Lung (tissue), 12 donors: ENCODE measurements around the gene BCAR1. TPM values are rescaled to one million over a fixed set of nuclear protein-coding genes. Genes with fewer than 3 reads are reported as not detected.

Experiments used
- ATAC-seq: fragments of 200-7000 bp; cut with Tn5 transposase; one replicate; pipeline ENCODE4 v1.9.1; 2020; ENCODE audit warnings: moderate number of reproducible peaks; ENCODE audit not compliant: insufficient read depth, low FRiP score
- DNase-seq, 3 donors: peaks; one replicate each; pipeline ENCODE4 v3.0.0-alpha.2; 2013 to 2017
- H3K27ac ChIP-seq, 2 donors: one replicate each; pipeline ENCODE4 v1.5.1; 2013; ENCODE audit warnings: mild to moderate bottlenecking in 2 of 2, moderate library complexity in 2 of 2, control low read depth in 1 of 2, inconsistent platforms in 1 of 2, low read depth in 1 of 2, low read length in 1 of 2
- H3K27me3 ChIP-seq, 3 donors: one replicate each; pipeline ENCODE4 v1.5.1; 2013; ENCODE audit warnings: low read length in 2 of 3; ENCODE audit not compliant: control insufficient read depth in 3 of 3, insufficient read depth in 3 of 3
- H3K36me3 ChIP-seq, 4 donors: one replicate each; pipeline ENCODE4 v1.5.1; 2013; ENCODE audit warnings: low read length in 4 of 4, mild to moderate bottlenecking in 1 of 4, moderate library complexity in 1 of 4; ENCODE audit not compliant: control insufficient read depth in 4 of 4, insufficient read depth in 4 of 4
- H3K4me1 ChIP-seq, 5 donors: one replicate each; pipeline ENCODE4 v1.5.1; 2013; ENCODE audit warnings: low read length in 5 of 5, mild to moderate bottlenecking in 2 of 5, moderate library complexity in 1 of 5; ENCODE audit not compliant: control insufficient read depth in 5 of 5, insufficient read depth in 5 of 5
- H3K4me3 ChIP-seq: one replicate; pipeline ENCODE4 v1.5.1; 2013; ENCODE audit warnings: mild to moderate bottlenecking, control low read depth, moderate library complexity
- H3K9ac ChIP-seq, 2 donors: one replicate each; pipeline ENCODE4 v1.5.1; 2013; ENCODE audit warnings: low read length in 2 of 2, control low read depth in 1 of 2; ENCODE audit not compliant: insufficient read depth in 1 of 2
- H3K9me3 ChIP-seq, 4 donors: one replicate each; pipeline ENCODE4 v1.5.1; 2013; ENCODE audit warnings: low read length in 3 of 4, mild to moderate bottlenecking in 1 of 4, moderate library complexity in 1 of 4; ENCODE audit not compliant: control insufficient read depth in 4 of 4, insufficient read depth in 3 of 4
- WGBS, 2 donors: extraction: QIAGEN DNeasy Blood & Tissue Kit; methylation state at CpG; one replicate each; pipeline ENCODE4 v1.1.7; 2013; 5-methylcytosine and 5-hydroxymethylcytosine counted together
- polyA plus RNA-seq, 2 donors: library from polyadenylated mRNA; stranded (reverse); fragments of 200-250 nt; gene quantifications; one replicate each; pipeline ENCODE4 v1.2.1, GENCODE V29; 2013
- total RNA-seq, 2 donors: library from RNA; depleted of rRNA in 1 of 2; stranded (reverse); fragments of >200 nt in 1 of 2; gene quantifications; one replicate each; pipeline ENCODE4 v1.2.1, GENCODE V29; 2014 to 2021
- TF ChIP-seq, protein P1 (sequence below): IDR thresholded peaks from 2 replicates; pipeline ENCODE4 v1.5.1; 2012; ENCODE audit warnings: mild to moderate bottlenecking; ENCODE audit errors: control extremely low read depth, extremely low read depth
- donor health status: control.
- donor health status: control.
- donor health status: Bipolar disorder and iron deficiency.
- donor health status: healthy.
- donor health status: DM: yes; HTN: yes; CAD: no.

BCAR1 gene
- total and polyA plus RNA-seq, 4 donors, result 37.5 to 70.7 (median 49.9) TPM

DNA sequence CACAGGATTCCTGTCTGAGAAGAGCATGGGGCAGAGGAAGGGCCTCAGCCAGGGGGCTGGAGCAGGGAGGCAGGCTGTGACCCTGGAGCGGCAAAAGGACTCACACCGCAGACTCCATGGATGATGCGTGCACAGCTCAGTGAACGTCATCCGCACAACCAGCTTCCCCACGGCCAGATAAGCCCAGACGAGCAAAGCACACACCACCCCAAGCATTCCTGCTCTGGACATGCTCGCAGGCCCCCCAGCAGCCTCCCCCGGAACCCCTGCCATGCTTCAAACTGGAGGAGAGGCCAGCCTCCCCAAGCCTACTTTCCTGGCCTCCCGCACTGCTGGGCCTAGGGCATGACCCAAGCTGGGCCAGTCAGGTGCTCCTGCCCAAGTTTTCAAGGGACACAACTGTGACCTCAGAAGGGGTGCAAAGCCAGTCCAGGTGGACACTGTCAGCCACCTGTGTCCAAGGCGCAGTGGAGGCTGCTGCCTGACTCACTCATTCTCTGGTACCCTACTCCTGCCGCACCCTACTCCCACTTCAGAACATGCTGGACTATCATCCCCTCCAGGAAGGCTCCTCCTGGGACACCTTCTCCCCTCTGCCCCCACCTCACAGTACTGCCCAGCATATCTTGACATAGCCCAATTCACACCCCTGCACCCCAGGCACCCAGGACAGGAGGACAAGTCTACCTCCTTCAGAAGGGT lies 4.8 kb downstream of the BCAR1 start:
- no peak for DNase-seq
- no peak overlapping the region for H3K9ac ChIP-seq
- peak overlapping the region; percentile 78 to 82 for H3K27ac ChIP-seq
- peaks cover 15 to 56% (median 50%) of the 10 kb centered on the region in 5 donors for H3K4me1 ChIP-seq
- H3K9me3 ChIP-seq, result peaks cover 0 to 1% (median 0%) of the 10 kb centered on the region in 4 donors
- no peaks in the 10 kb centered on the region for H3K27me3 ChIP-seq
- no peak for ATAC-seq
- H3K36me3 ChIP-seq, result peaks cover 0 to 12% (median under 1%) of the 10 kb centered on the region in 4 donors
- H3K4me3 ChIP-seq, result no peak overlapping the region
- WGBS, 2 donors, result 86 to 91% methylated on average over 12 of the region's 12 CpGs
- TF ChIP-seq, protein P1, sequence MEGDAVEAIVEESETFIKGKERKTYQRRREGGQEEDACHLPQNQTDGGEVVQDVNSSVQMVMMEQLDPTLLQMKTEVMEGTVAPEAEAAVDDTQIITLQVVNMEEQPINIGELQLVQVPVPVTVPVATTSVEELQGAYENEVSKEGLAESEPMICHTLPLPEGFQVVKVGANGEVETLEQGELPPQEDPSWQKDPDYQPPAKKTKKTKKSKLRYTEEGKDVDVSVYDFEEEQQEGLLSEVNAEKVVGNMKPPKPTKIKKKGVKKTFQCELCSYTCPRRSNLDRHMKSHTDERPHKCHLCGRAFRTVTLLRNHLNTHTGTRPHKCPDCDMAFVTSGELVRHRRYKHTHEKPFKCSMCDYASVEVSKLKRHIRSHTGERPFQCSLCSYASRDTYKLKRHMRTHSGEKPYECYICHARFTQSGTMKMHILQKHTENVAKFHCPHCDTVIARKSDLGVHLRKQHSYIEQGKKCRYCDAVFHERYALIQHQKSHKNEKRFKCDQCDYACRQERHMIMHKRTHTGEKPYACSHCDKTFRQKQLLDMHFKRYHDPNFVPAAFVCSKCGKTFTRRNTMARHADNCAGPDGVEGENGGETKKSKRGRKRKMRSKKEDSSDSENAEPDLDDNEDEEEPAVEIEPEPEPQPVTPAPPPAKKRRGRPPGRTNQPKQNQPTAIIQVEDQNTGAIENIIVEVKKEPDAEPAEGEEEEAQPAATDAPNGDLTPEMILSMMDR, result no peak

DNA sequence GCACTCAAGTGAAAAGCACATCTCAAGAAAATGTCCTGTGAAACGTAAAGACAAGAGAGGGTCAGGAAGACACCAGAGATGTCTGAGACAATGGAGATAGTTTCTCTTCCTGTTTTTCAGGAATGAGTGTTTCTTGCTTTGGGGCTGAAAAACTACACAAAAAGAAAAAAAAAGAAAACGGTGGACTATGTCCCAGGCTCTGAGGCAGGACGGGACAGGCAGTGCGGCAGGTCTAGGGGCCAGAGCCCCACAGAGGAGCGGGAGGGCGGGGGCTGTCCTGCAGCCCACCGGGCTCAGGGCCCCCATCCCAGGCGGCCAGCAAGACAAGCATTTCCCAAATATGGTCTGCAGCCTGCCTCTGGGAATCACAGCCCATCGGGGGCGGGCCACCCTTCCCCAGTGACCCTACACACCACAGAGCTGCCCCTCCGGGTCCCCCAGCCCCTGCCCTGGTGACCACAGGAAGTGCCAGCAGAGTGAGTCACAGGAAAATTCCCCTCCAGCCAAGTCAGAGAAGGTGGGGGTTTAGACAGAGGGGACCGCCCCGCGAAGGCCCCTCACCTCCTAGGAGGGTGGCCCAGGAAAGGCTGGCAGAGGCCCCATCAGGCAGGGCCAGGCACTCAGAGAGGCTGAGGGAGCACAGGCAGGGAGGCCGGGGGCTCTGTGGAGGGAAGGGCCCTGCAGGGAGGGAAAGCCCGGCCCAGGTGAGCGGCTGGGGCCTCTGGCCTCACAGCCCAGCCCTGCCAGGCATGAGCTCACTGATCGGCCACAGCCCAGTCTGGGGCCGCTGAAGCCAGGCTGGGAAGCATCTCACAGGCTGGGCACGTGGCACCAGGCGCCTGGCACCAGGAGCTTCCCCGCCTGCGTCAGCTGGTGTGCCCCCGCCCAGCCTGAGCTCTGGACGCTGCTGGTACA lies 6.3 kb downstream of the BCAR1 start:
- TF ChIP-seq, protein P1, result no peak
- peak overlapping the region; percentile 78 to 82 for H3K27ac ChIP-seq
- peak; percentile 68 for ATAC-seq
- peaks cover 0 to 19% (median 7%) of the 10 kb centered on the region in 4 donors for H3K36me3 ChIP-seq
- peaks cover 12 to 56% (median 47%) of the 10 kb centered on the region in 5 donors for H3K4me1 ChIP-seq
- H3K9ac ChIP-seq, result peak overlapping the region in 1 of 2 donors; percentile 63
- no peak overlapping the region for H3K4me3 ChIP-seq
- peaks cover 0 to 1% (median 0%) of the 10 kb centered on the region in 4 donors for H3K9me3 ChIP-seq
- peak; percentile 75 to 84 (median 76) for DNase-seq
- H3K27me3 ChIP-seq, result no peaks in the 10 kb centered on the region
- 35 to 54% methylated on average over 25 of the region's 25 CpGs for WGBS, 2 donors

DNA sequence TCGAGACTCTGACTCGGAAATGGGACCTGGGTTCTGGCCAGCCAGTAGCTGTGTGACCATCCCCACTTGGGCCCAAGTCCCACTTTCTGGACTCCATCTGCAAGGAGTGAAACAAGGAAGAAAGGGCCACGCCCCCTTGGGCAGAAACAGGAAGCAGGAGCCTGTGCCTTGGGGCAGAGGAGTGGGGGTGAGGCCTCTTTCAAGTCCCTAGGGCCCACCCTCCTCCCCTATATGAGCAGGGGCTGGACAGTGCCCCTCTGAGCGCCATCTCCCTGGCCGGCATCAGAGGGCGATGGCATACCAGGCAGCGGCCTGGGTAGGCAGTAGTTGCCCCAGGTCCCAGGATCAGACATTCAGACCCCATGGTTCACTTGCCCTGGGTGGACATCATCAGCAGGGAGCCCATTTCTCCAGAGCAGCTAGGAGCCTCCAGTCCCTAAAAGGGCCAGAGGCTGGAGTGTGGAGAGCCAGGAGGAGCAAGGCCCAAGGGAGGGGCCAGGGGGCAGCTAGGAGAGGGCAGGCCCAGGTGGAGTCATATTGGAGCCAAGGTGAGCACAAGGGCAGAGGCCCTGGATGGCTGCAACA lies 7.1 kb downstream of the BCAR1 start:
- ATAC-seq (no peak), DNase-seq (peak; percentile 54 to 74 (median 55))
- Histone ChIP-seq H3K4me3 (no peak overlapping the region), H3K9me3 (peaks cover 0 to 1% (median 0%) of the 10 kb centered on the region in 4 donors), H3K4me1 (peaks cover 12 to 50% (median 44%) of the 10 kb centered on the region in 5 donors), H3K9ac (peak overlapping the region in 1 of 2 donors; percentile 63), H3K27me3 (no peaks in the 10 kb centered on the region), H3K27ac (peak overlapping the region; percentile 78 to 82), H3K36me3 (peaks cover 0 to 20% (median 7%) of the 10 kb centered on the region in 4 donors)
- 57 to 58% methylated on average over 7 of the region's 7 CpGs for WGBS, 2 donors
- TF ChIP-seq, protein P1, result no peak
